ENCODE measurements around the gene KIAA1217.

Gene KIAA1217

GRCh38 chr10:24207341-24207740, 1.6 kb upstream of the KIAA1217 start:
- Histone ChIP-seq H3K9me3 (ENCODE audit: control insufficient read depth in 1 of 2, low read length in 2 of 2) (no peaks in the 10 kb centered on the region), H3K36me3 (ENCODE audit: control insufficient read depth in 1 of 2, insufficient read depth in 2 of 2, low read length in 2 of 2) (no peaks in the 10 kb centered on the region), H3K4me3 (ENCODE audit: low read depth in 1 of 2, low read length in 2 of 2) (peak overlapping the region; percentile 7 to 78), H3K27ac (ENCODE audit: low read depth, low read length) (no peak overlapping the region), H3K4me1 (ENCODE audit: control insufficient read depth in 1 of 2, insufficient read depth in 2 of 2, low read length in 2 of 2) (peaks cover 23 to 25% of the 10 kb centered on the region in 2 donors), H3K9ac (ENCODE audit: low read depth in 1 of 2, low read length in 2 of 2) (peak overlapping the region in 1 of 2 donors; percentile 39), H3K27me3 (ENCODE audit: control insufficient read depth in 1 of 2, insufficient read depth in 2 of 2, low read length in 2 of 2) (no peaks in the 10 kb centered on the region)

- H3K9me3 ChIP-seq (ENCODE audit: control insufficient read depth in 1 of 2, low read length in 2 of 2) = no peaks in the 10 kb centered on the region
- peak overlapping the region; percentile 39 to 58 for H3K9ac ChIP-seq (ENCODE audit: low read depth in 1 of 2, low read length in 2 of 2)
- peak overlapping the region; percentile 78 to 82 for H3K4me3 ChIP-seq (ENCODE audit: low read depth in 1 of 2, low read length in 2 of 2)
- H3K27me3 ChIP-seq (ENCODE audit: control insufficient read depth in 1 of 2, insufficient read depth in 2 of 2, low read length in 2 of 2) = no peaks in the 10 kb centered on the region
- peak overlapping the region; percentile 79 for H3K27ac ChIP-seq (ENCODE audit: low read depth, low read length)
- peaks cover 27 to 30% of the 10 kb centered on the region in 2 donors for H3K4me1 ChIP-seq (ENCODE audit: control insufficient read depth in 1 of 2, insufficient read depth in 2 of 2, low read length in 2 of 2)
- H3K36me3 ChIP-seq (ENCODE audit: control insufficient read depth in 1 of 2, insufficient read depth in 2 of 2, low read length in 2 of 2) = no peaks in the 10 kb centered on the region
These were observed 942 bp upstream of the KIAA1217 start for GRCh38 chr10:24207781-24208611.

- H3K27me3 ChIP-seq (ENCODE audit: control insufficient read depth in 1 of 2, insufficient read depth in 2 of 2, low read length in 2 of 2) = no peaks in the 10 kb centered on the region
- H3K9ac ChIP-seq (ENCODE audit: low read depth in 1 of 2, low read length in 2 of 2) = peak overlapping the region; percentile 58 to 60
- H3K36me3 ChIP-seq (ENCODE audit: control insufficient read depth in 1 of 2, insufficient read depth in 2 of 2, low read length in 2 of 2) = no peaks in the 10 kb centered on the region
- H3K27ac ChIP-seq (ENCODE audit: low read depth, low read length) = peak overlapping the region; percentile 79
- H3K9me3 ChIP-seq (ENCODE audit: control insufficient read depth in 1 of 2, low read length in 2 of 2) = no peaks in the 10 kb centered on the region
- peak overlapping the region; percentile 78 to 82 for H3K4me3 ChIP-seq (ENCODE audit: low read depth in 1 of 2, low read length in 2 of 2)
- H3K4me1 ChIP-seq (ENCODE audit: control insufficient read depth in 1 of 2, insufficient read depth in 2 of 2, low read length in 2 of 2) = peaks cover 37 to 38% of the 10 kb centered on the region in 2 donors
These were observed 464 bp downstream of the KIAA1217 start for GRCh38 chr10:24209432-24209771.

GRCh38 chr10:24209946-24210491, 1.1 kb downstream of the KIAA1217 start:
- Histone ChIP-seq H3K4me1 (ENCODE audit: control insufficient read depth in 1 of 2, insufficient read depth in 2 of 2, low read length in 2 of 2) (peaks cover 43 to 44% of the 10 kb centered on the region in 2 donors), H3K9me3 (ENCODE audit: control insufficient read depth in 1 of 2, low read length in 2 of 2) (no peaks in the 10 kb centered on the region), H3K9ac (ENCODE audit: low read depth in 1 of 2, low read length in 2 of 2) (peak overlapping the region in 1 of 2 donors; percentile 58), H3K27ac (ENCODE audit: low read depth, low read length) (no peak overlapping the region), H3K36me3 (ENCODE audit: control insufficient read depth in 1 of 2, insufficient read depth in 2 of 2, low read length in 2 of 2) (no peaks in the 10 kb centered on the region), H3K27me3 (ENCODE audit: control insufficient read depth in 1 of 2, insufficient read depth in 2 of 2, low read length in 2 of 2) (no peaks in the 10 kb centered on the region), H3K4me3 (ENCODE audit: low read depth in 1 of 2, low read length in 2 of 2) (peak overlapping the region; percentile 78 to 82)

- Histone ChIP-seq H3K36me3 (ENCODE audit: control insufficient read depth in 1 of 2, insufficient read depth in 2 of 2, low read length in 2 of 2) (no peaks in the 10 kb centered on the region), H3K27me3 (ENCODE audit: control insufficient read depth in 1 of 2, insufficient read depth in 2 of 2, low read length in 2 of 2) (no peaks in the 10 kb centered on the region), H3K27ac (ENCODE audit: low read depth, low read length) (no peak overlapping the region), H3K4me1 (ENCODE audit: control insufficient read depth in 1 of 2, insufficient read depth in 2 of 2, low read length in 2 of 2) (peaks cover 47 to 49% of the 10 kb centered on the region in 2 donors), H3K9me3 (ENCODE audit: control insufficient read depth in 1 of 2, low read length in 2 of 2) (no peaks in the 10 kb centered on the region), H3K9ac (ENCODE audit: low read depth in 1 of 2, low read length in 2 of 2) (no peak overlapping the region), H3K4me3 (ENCODE audit: low read depth in 1 of 2, low read length in 2 of 2) (no peak overlapping the region)
These were observed 1.6 kb downstream of the KIAA1217 start for GRCh38 chr10:24210501-24210900.

GRCh38 chr10:24213266-24213665, 4.3 kb downstream of the KIAA1217 start:
- H3K4me3 ChIP-seq (ENCODE audit: low read depth in 1 of 2, low read length in 2 of 2) = no peak overlapping the region
- H3K4me1 ChIP-seq (ENCODE audit: control insufficient read depth in 1 of 2, insufficient read depth in 2 of 2, low read length in 2 of 2) = peaks cover 32 to 37% of the 10 kb centered on the region in 2 donors
- H3K27ac ChIP-seq (ENCODE audit: low read depth, low read length) = no peak overlapping the region
- no peaks in the 10 kb centered on the region for H3K27me3 ChIP-seq (ENCODE audit: control insufficient read depth in 1 of 2, insufficient read depth in 2 of 2, low read length in 2 of 2)
- H3K9ac ChIP-seq (ENCODE audit: low read depth in 1 of 2, low read length in 2 of 2) = no peak overlapping the region
- H3K9me3 ChIP-seq (ENCODE audit: control insufficient read depth in 1 of 2, low read length in 2 of 2) = no peaks in the 10 kb centered on the region
- H3K36me3 ChIP-seq (ENCODE audit: control insufficient read depth in 1 of 2, insufficient read depth in 2 of 2, low read length in 2 of 2) = no peaks in the 10 kb centered on the region

GRCh38 chr10:24213881-24214280, 4.9 kb downstream of the KIAA1217 start:
- H3K36me3 ChIP-seq (ENCODE audit: control insufficient read depth in 1 of 2, insufficient read depth in 2 of 2, low read length in 2 of 2) = no peaks in the 10 kb centered on the region
- no peaks in the 10 kb centered on the region for H3K9me3 ChIP-seq (ENCODE audit: control insufficient read depth in 1 of 2, low read length in 2 of 2)
- no peaks in the 10 kb centered on the region for H3K27me3 ChIP-seq (ENCODE audit: control insufficient read depth in 1 of 2, insufficient read depth in 2 of 2, low read length in 2 of 2)
- no peak overlapping the region for H3K4me3 ChIP-seq (ENCODE audit: low read depth in 1 of 2, low read length in 2 of 2)
- H3K27ac ChIP-seq (ENCODE audit: low read depth, low read length) = no peak overlapping the region
- H3K9ac ChIP-seq (ENCODE audit: low read depth in 1 of 2, low read length in 2 of 2) = no peak overlapping the region
- H3K4me1 ChIP-seq (ENCODE audit: control insufficient read depth in 1 of 2, insufficient read depth in 2 of 2, low read length in 2 of 2) = peaks cover 30 to 33% of the 10 kb centered on the region in 2 donors

- Histone ChIP-seq H3K4me1 (ENCODE audit: control insufficient read depth in 1 of 2, insufficient read depth in 2 of 2, low read length in 2 of 2) (peaks cover 28 to 30% of the 10 kb centered on the region in 2 donors), H3K9me3 (ENCODE audit: control insufficient read depth in 1 of 2, low read length in 2 of 2) (no peaks in the 10 kb centered on the region), H3K27ac (ENCODE audit: low read depth, low read length) (peak overlapping the region; percentile 26), H3K9ac (ENCODE audit: low read depth in 1 of 2, low read length in 2 of 2) (peak overlapping the region in 1 of 2 donors; percentile 39), H3K4me3 (ENCODE audit: low read depth in 1 of 2, low read length in 2 of 2) (no peak overlapping the region), H3K27me3 (ENCODE audit: control insufficient read depth in 1 of 2, insufficient read depth in 2 of 2, low read length in 2 of 2) (no peaks in the 10 kb centered on the region), H3K36me3 (ENCODE audit: control insufficient read depth in 1 of 2, insufficient read depth in 2 of 2, low read length in 2 of 2) (peaks cover 0 to 2% of the 10 kb centered on the region in 2 donors)
These were observed 5.8 kb downstream of the KIAA1217 start for GRCh38 chr10:24214762-24215161.

GRCh38 chr10:24215196-24215595, 6.3 kb downstream of the KIAA1217 start:
- Histone ChIP-seq H3K9ac (ENCODE audit: low read depth in 1 of 2, low read length in 2 of 2) (no peak overlapping the region), H3K27ac (ENCODE audit: low read depth, low read length) (peak overlapping the region; percentile 26), H3K27me3 (ENCODE audit: control insufficient read depth in 1 of 2, insufficient read depth in 2 of 2, low read length in 2 of 2) (no peaks in the 10 kb centered on the region), H3K9me3 (ENCODE audit: control insufficient read depth in 1 of 2, low read length in 2 of 2) (no peaks in the 10 kb centered on the region), H3K36me3 (ENCODE audit: control insufficient read depth in 1 of 2, insufficient read depth in 2 of 2, low read length in 2 of 2) (peaks cover 0 to 5% of the 10 kb centered on the region in 2 donors), H3K4me1 (ENCODE audit: control insufficient read depth in 1 of 2, insufficient read depth in 2 of 2, low read length in 2 of 2) (peaks cover 24 to 30% of the 10 kb centered on the region in 2 donors), H3K4me3 (ENCODE audit: low read depth in 1 of 2, low read length in 2 of 2) (no peak overlapping the region)

- H3K36me3 ChIP-seq (ENCODE audit: control insufficient read depth in 1 of 2, insufficient read depth in 2 of 2, low read length in 2 of 2) = peaks cover 0 to 5% of the 10 kb centered on the region in 2 donors
- no peak overlapping the region for H3K9ac ChIP-seq (ENCODE audit: low read depth in 1 of 2, low read length in 2 of 2)
- peaks cover 24 to 30% of the 10 kb centered on the region in 2 donors for H3K4me1 ChIP-seq (ENCODE audit: control insufficient read depth in 1 of 2, insufficient read depth in 2 of 2, low read length in 2 of 2)
- no peaks in the 10 kb centered on the region for H3K27me3 ChIP-seq (ENCODE audit: control insufficient read depth in 1 of 2, insufficient read depth in 2 of 2, low read length in 2 of 2)
- no peak overlapping the region for H3K4me3 ChIP-seq (ENCODE audit: low read depth in 1 of 2, low read length in 2 of 2)
- H3K9me3 ChIP-seq (ENCODE audit: control insufficient read depth in 1 of 2, low read length in 2 of 2) = no peaks in the 10 kb centered on the region
- H3K27ac ChIP-seq (ENCODE audit: low read depth, low read length) = peak overlapping the region; percentile 26
These were observed 6.7 kb downstream of the KIAA1217 start for GRCh38 chr10:24215603-24216002.

Data from duodenal mucosa (tissue), 2 donors.